Common myeloid progenitor, CD34-positive (primary cell): ENCODE data around the gene KLK4.
A peak's percentile ranks its signal among the peaks of the same experiment; 100 is the strongest.

ENCODE experiments used
- CTCF ChIA-PET: fragments of 350-600 bp; sonication (Branson Sonifier 250); formaldehyde crosslinking; loops from one replicate; lab custom pipeline; 2021; ENCODE audit warnings: antibody characterized with exemption; lab: Charles Lee
- POLR2A ChIA-PET: fragments of 350-600 bp; sonication (Branson Sonifier 250); formaldehyde crosslinking; loops from one replicate; lab custom pipeline; 2021; ENCODE audit warnings: antibody characterized with exemption; lab: Charles Lee
- DNase-seq, 3 donors: peaks; one replicate each; pipeline versions ENCODE4 v3.0.0 to v3.0.0-alpha.2; 2013
- H3K27ac ChIP-seq, 2 experiments: 1 replicate in 1 of 2; 2 replicates in 1 of 2; pipeline ENCODE4 v1.7.0; 2013; ENCODE audit warnings: inconsistent platforms in 2 of 2, low read length in 2 of 2, mild to moderate bottlenecking in 2 of 2, low read depth in 1 of 2, moderate library complexity in 1 of 2; ENCODE audit not compliant: severe bottlenecking in 2 of 2, insufficient read depth in 1 of 2, poor library complexity in 1 of 2
- H3K27me3 ChIP-seq, 5 experiments: replicated peaks in 2 of 5; 1 replicate in 3 of 5; 2 replicates in 2 of 5; pipeline versions ENCODE4 v1.6.1 to v1.7.0; 2013; ENCODE audit warnings: low read length in 4 of 5, mild to moderate bottlenecking in 2 of 5, moderate library complexity in 2 of 5, inconsistent platforms in 1 of 5; ENCODE audit not compliant: insufficient read depth in 5 of 5, control insufficient read depth in 4 of 5
- H3K36me3 ChIP-seq, 4 experiments: 1 replicate in 2 of 4; 2 replicates in 2 of 4; pipeline versions ENCODE4 v1.6.1 to v1.7.0; 2013; ENCODE audit warnings: low read length in 3 of 4, control low read depth in 1 of 4, mild to moderate bottlenecking in 1 of 4; ENCODE audit not compliant: control insufficient read depth in 4 of 4, insufficient read depth in 4 of 4
- H3K4me1 ChIP-seq, 4 experiments: 1 replicate in 3 of 4; 2 replicates in 1 of 4; pipeline versions ENCODE4 v1.6.1 to v1.7.1; 2013; ENCODE audit warnings: low read length in 3 of 4, mild to moderate bottlenecking in 3 of 4, control low read depth in 1 of 4, inconsistent platforms in 1 of 4, moderate library complexity in 1 of 4; ENCODE audit not compliant: control insufficient read depth in 4 of 4, insufficient read depth in 4 of 4; ENCODE audit errors: control extremely low read depth in 1 of 4
- H3K4me3 ChIP-seq, 7 experiments: 1 replicate in 4 of 7; 2 replicates in 3 of 7; pipeline versions ENCODE4 v1.5.1 to v1.7.0; 2013; ENCODE audit warnings: mild to moderate bottlenecking in 7 of 7, low read length in 6 of 7, moderate library complexity in 6 of 7, inconsistent platforms in 2 of 7, low read depth in 2 of 7, control low read depth in 1 of 7; ENCODE audit not compliant: insufficient read depth in 4 of 7, control insufficient read depth in 1 of 7; ENCODE audit errors: extremely low read depth in 1 of 7
- H3K9me3 ChIP-seq, 5 experiments: 1 replicate in 4 of 5; 2 replicates in 1 of 5; pipeline versions ENCODE4 v1.6.1 to v1.7.1; 2013; ENCODE audit warnings: low read length in 4 of 5, mild to moderate bottlenecking in 2 of 5, inconsistent platforms in 1 of 5, low read depth in 1 of 5, moderate library complexity in 1 of 5; ENCODE audit not compliant: control insufficient read depth in 4 of 5, insufficient read depth in 2 of 5; ENCODE audit errors: control extremely low read depth in 1 of 5
- WGBS: methylation state at CpG from one replicate; pipeline ENCODE4 v1.1.5; 2013; ENCODE audit not compliant: insufficient coverage; 5-methylcytosine and 5-hydroxymethylcytosine counted together

The KLK4 gene

GRCh38 chr19:50928831-50929230 lies 17.6 kb upstream of the KLK4 start:
- ChIA-PET POLR2A (no interaction called here), CTCF (interaction anchor here (1.6 kb wide), 1 partner anchor 167 kb away, joined by 9 read pairs; no protein-coding TSS in a partner anchor)
- no peak overlapping the region for H3K4me3 ChIP-seq
- no peak for DNase-seq
- 91% methylated on average over 3 of the region's 5 CpGs for WGBS
- H3K36me3 ChIP-seq, result no peaks in the 10 kb centered on the region
- no peaks in the 10 kb centered on the region for H3K9me3 ChIP-seq
- H3K27ac ChIP-seq, result no peak overlapping the region
- peaks cover 0 to 43% (median 12%) of the 10 kb centered on the region in 5 experiments for H3K27me3 ChIP-seq
- H3K4me1 ChIP-seq, result no peaks in the 10 kb centered on the region

- H3K36me3 ChIP-seq, result no peaks in the 10 kb centered on the region
- peaks cover 2 to 36% (median 8%) of the 10 kb centered on the region in 5 experiments for H3K27me3 ChIP-seq
- POLR2A ChIA-PET, result interaction anchor here (0.9 kb wide), 1 partner anchor 121 kb away, joined by 3 read pairs; no protein-coding TSS in a partner anchor
- WGBS, result 93% methylated on average over 3 of the region's 11 CpGs
- no peak overlapping the region for H3K4me3 ChIP-seq
- no peak overlapping the region for H3K27ac ChIP-seq
- peaks cover 0 to 8% (median 6%) of the 10 kb centered on the region in 4 experiments for H3K4me1 ChIP-seq
- CTCF ChIA-PET, result interaction anchor here (0.6 kb wide), 1 partner anchor 171 kb away, joined by 3 read pairs; no protein-coding TSS in a partner anchor
- no peaks in the 10 kb centered on the region for H3K9me3 ChIP-seq
- no peak for DNase-seq
These were observed 14.9 kb upstream of the KLK4 start for GRCh38 chr19:50926144-50926543.

DNA sequence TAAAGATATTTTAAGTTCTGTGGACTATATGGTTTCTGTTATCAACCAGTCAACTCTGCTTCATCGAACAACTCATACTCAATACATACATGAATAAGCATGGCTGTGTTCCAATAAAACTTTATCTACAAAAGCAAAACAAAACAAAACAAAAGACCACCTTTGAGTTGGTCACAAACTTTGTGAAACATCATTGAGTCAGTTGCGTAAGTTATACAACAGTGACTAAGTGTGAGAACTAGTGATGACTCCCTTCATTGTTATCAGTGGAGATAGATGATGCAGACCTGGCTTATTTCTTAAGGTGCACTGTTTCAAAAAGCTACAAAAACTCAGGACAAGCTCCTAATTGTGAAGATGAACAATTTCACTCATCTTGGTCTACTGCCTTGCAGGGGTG lies 14.5 kb upstream of the KLK4 start:
- WGBS, result no CpG with 5 or more reads among the region's 2 CpGs
- no peak for DNase-seq
- Histone ChIP-seq H3K27ac (no peak overlapping the region), H3K4me3 (no peak overlapping the region), H3K27me3 (peaks cover 2 to 37% (median 8%) of the 10 kb centered on the region in 5 experiments), H3K9me3 (no peaks in the 10 kb centered on the region), H3K4me1 (peaks cover 0 to 8% (median 6%) of the 10 kb centered on the region in 4 experiments), H3K36me3 (no peaks in the 10 kb centered on the region)
- CTCF ChIA-PET, result interaction anchor here (0.6 to 0.8 kb wide), 2 partner anchors 89 to 171 kb away, joined by 3 read pairs; no protein-coding TSS in a partner anchor
- POLR2A ChIA-PET, result interaction anchor here (0.9 kb wide), 1 partner anchor 121 kb away, joined by 3 read pairs; no protein-coding TSS in a partner anchor

- CTCF ChIA-PET, result interaction anchor here (0.6 kb wide), 1 partner anchor 373 kb away, joined by 3 read pairs; no protein-coding TSS in a partner anchor
These were observed 13.4 kb upstream of the KLK4 start for GRCh38 chr19:50924586-50924985.

GRCh38 chr19:50922317-50922853 lies 11.2 kb upstream of the KLK4 start:
- WGBS, result 35% methylated on average over 20 of the region's 21 CpGs
- H3K4me3 ChIP-seq, result no peak overlapping the region
- peak; percentile 72 to 87 (median 83) for DNase-seq
- no peak overlapping the region for H3K27ac ChIP-seq
- H3K36me3 ChIP-seq, result no peaks in the 10 kb centered on the region
- ChIA-PET CTCF (interaction anchor here (0.6 to 2.0 kb wide), 13 partner anchors 12 to 386 kb away, joined by 3 to 12 read pairs (median 3); no protein-coding TSS in a partner anchor), POLR2A (no interaction called here)
- H3K9me3 ChIP-seq, result no peaks in the 10 kb centered on the region
- peaks cover 0 to 31% (median 2%) of the 10 kb centered on the region in 5 experiments for H3K27me3 ChIP-seq
- H3K4me1 ChIP-seq, result peaks cover 0 to 8% (median 6%) of the 10 kb centered on the region in 4 experiments

More at GRCh38 chr19:50924586-50924985, 13.4 kb upstream of the KLK4 start:
- Histone ChIP-seq H3K4me1 (peaks cover 0 to 8% (median 6%) of the 10 kb centered on the region in 4 experiments), H3K9me3 (no peaks in the 10 kb centered on the region), H3K27ac (no peak overlapping the region), H3K27me3 (peaks cover 2 to 30% (median 5%) of the 10 kb centered on the region in 5 experiments), H3K4me3 (no peak overlapping the region), H3K36me3 (no peaks in the 10 kb centered on the region)
- 76% methylated on average over 4 of the region's 6 CpGs for WGBS
- POLR2A ChIA-PET, result no interaction called here
- no peak for DNase-seq

GRCh38 chr19:50921426-50922316 lies 10.5 kb upstream of the KLK4 start:
- Histone ChIP-seq H3K27ac (no peak overlapping the region), H3K4me1 (peaks cover 0 to 8% (median 6%) of the 10 kb centered on the region in 4 experiments), H3K36me3 (no peaks in the 10 kb centered on the region), H3K9me3 (no peaks in the 10 kb centered on the region), H3K27me3 (peaks cover 0 to 34% (median 2%) of the 10 kb centered on the region in 5 experiments), H3K4me3 (no peak overlapping the region)
- DNase-seq, result no peak
- ChIA-PET CTCF (interaction anchor here (0.6 to 2.0 kb wide), 14 partner anchors 12 to 385 kb away, joined by 3 to 12 read pairs (median 3); no protein-coding TSS in a partner anchor), POLR2A (no interaction called here)
- 5% methylated on average over 8 of the region's 12 CpGs for WGBS
